Bronchial epithelial cell (primary cell): ENCODE measurements around the gene STAT3. TPM values are rescaled to one million over a fixed set of nuclear protein-coding genes. Genes with fewer than 3 reads are reported as not detected.

ENCODE experiments used
- DNase-seq: peaks from one replicate; pipeline ENCODE4 v3.0.0-alpha.2; 2010; ENCODE audit warnings: low read depth
- FAIRE-seq: peaks from 2 replicates; lab custom pipeline; 2011; peaks lifted over from hg19 to GRCh38; lab: Jason Lieb, UNC
- H3K27me3 ChIP-seq: 2 replicates; pipeline ENCODE4 v1.5.1; 2011; ENCODE audit warnings: low read length; ENCODE audit not compliant: control insufficient read depth, insufficient read depth
- H3K36me3 ChIP-seq: 2 replicates; pipeline ENCODE4 v1.5.1; 2011; ENCODE audit warnings: low read length; ENCODE audit not compliant: control insufficient read depth, insufficient read depth
- H3K4me3 ChIP-seq: 2 replicates; pipeline ENCODE4 v1.5.1; 2011; ENCODE audit warnings: mild to moderate bottlenecking, low read depth, low read length, control low read depth
- total RNA-seq: library from RNA; depleted of rRNA; stranded (reverse); fragments of >200 nt; gene quantifications from 2 replicates; pipeline ENCODE4 v1.2.1, GENCODE V29; 2014
- TF ChIP-seq, protein P1 (sequence below): IDR thresholded peaks from 2 replicates; pipeline ENCODE4 v1.5.1; 2011; ENCODE audit warnings: mild to moderate bottlenecking, moderate library complexity, low read length, control low read depth, inconsistent platforms; ENCODE audit not compliant: insufficient read depth, severe bottlenecking

The STAT3 gene
- total RNA-seq, 1 donor from 2014 or later: 40.0 TPM

DNA sequence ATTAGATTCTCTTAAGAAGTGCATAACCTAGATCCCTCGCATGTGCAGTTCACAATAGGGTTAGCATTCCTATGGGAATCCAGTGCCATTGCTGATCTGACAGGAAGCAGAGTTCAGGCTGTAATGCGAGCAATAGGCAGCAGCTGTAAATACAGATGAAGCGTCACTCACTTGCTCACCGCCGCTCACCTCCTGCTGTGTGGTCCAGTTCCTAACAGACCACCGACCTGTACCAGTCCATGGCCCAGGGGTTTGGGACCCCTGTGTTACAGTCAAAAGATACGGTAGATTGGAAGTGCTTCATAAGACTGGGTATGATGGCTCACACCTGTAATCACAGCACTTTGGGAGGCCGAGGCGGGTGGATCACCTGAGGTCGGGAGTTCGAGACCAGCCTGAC is 97.1 kb downstream of the STAT3 start:
- H3K4me3 ChIP-seq: no peak overlapping the region
- TF ChIP-seq, protein P1, sequence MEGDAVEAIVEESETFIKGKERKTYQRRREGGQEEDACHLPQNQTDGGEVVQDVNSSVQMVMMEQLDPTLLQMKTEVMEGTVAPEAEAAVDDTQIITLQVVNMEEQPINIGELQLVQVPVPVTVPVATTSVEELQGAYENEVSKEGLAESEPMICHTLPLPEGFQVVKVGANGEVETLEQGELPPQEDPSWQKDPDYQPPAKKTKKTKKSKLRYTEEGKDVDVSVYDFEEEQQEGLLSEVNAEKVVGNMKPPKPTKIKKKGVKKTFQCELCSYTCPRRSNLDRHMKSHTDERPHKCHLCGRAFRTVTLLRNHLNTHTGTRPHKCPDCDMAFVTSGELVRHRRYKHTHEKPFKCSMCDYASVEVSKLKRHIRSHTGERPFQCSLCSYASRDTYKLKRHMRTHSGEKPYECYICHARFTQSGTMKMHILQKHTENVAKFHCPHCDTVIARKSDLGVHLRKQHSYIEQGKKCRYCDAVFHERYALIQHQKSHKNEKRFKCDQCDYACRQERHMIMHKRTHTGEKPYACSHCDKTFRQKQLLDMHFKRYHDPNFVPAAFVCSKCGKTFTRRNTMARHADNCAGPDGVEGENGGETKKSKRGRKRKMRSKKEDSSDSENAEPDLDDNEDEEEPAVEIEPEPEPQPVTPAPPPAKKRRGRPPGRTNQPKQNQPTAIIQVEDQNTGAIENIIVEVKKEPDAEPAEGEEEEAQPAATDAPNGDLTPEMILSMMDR: no peak
- DNase-seq (no peak), FAIRE-seq (no peak)
- H3K36me3 ChIP-seq: no peaks in the 10 kb centered on the region
- no peaks in the 10 kb centered on the region for H3K27me3 ChIP-seq

DNA sequence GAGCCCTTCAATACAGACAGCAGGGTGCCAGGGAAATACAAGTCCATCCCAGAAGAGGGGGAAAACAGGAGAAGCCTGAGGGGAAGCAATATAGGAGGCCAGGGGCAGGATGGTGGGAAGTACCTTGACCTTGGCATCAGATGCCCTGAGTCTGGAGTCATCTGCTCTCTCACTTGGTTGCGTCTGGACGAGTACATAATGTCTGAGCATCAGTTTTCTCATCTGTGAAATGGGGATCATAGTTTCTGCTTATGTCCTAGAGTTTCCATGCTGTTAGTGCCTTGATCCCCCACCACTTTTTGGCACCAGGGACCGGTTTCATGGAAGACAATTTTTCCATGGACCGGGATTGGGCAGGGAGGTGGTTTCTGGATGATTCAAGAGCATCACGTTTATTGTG is 97.7 kb downstream of the STAT3 start:
- FAIRE-seq: no peak
- Histone ChIP-seq H3K27me3 (no peaks in the 10 kb centered on the region), H3K36me3 (no peaks in the 10 kb centered on the region), H3K4me3 (no peak overlapping the region)
- no peak for DNase-seq
- TF ChIP-seq, protein P1: no peak

DNA sequence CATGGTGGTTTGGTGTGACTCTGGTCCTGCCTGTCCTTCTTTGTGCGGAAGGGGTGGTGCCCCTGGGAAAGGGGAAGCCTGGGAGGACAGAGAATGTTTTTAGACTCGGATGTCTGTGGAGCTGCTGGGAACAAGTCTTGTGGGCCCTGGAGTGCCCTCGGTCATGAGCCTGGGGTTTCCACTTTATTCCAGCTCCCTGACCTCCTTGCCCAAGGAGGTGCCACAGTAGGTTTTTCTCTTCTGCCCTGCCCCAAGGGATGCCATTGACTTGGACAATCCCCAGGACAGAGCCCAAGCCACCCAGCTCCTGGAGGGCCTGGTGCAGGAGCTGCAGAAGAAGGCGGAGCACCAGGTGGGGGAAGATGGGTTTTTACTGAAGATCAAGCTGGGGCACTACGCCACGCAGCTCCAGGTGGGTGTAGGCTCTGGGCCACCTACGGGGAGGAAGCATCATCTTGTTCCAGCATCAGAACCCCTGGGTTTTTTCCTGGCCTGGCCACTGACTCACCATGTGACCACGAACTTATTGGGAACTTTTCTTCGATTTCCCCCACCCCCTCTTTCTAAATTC is 98.5 kb downstream of the STAT3 start:
- no peaks in the 10 kb centered on the region for H3K27me3 ChIP-seq
- FAIRE-seq (no peak), DNase-seq (no peak)
- TF ChIP-seq, protein P1: no peak
- no peak overlapping the region for H3K4me3 ChIP-seq
- H3K36me3 ChIP-seq: no peaks in the 10 kb centered on the region

DNA sequence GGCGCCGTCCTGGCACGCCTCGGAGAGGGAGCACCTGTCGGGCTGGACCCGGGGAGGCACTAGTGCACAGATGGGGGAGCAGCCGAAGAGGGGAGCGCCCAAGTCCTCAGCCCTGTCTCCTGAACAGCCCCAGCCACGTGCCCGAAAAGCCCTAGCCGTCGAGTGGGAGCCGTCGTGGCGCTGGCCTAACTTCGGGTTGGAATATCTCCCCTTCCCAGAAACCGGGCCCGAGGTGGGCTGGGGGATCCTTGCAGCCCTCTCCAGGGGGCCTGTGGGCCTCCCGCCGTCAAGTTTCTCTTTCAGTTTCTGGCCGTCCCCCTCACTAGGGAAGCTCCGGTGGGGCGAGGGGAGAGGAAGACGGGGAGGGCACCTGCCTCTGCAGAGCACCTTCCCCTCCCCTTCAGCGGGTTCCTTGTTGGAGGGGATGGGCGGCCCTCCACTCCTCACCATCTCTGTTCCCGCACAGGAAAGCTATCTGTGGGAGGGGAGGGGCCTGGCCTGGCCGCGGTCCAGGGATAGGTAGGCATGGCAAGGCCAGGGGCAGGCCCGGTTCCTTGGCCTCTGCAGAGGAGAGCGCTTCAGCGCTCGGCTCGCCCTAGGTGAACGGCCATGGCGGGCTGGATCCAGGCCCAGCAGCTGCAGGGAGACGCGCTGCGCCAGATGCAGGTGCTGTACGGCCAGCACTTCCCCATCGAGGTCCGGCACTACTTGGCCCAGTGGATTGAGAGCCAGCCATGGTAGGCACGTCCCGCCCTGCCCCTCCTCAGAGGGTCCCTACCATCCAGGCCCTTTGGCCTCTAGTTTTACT is 99.2 kb downstream of the STAT3 start:
- DNase-seq (no peak), FAIRE-seq (no peak)
- H3K36me3 ChIP-seq: no peaks in the 10 kb centered on the region
- no peaks in the 10 kb centered on the region for H3K27me3 ChIP-seq
- TF ChIP-seq, protein P1: no peak
- peak overlapping the region; percentile 30 for H3K4me3 ChIP-seq

DNA sequence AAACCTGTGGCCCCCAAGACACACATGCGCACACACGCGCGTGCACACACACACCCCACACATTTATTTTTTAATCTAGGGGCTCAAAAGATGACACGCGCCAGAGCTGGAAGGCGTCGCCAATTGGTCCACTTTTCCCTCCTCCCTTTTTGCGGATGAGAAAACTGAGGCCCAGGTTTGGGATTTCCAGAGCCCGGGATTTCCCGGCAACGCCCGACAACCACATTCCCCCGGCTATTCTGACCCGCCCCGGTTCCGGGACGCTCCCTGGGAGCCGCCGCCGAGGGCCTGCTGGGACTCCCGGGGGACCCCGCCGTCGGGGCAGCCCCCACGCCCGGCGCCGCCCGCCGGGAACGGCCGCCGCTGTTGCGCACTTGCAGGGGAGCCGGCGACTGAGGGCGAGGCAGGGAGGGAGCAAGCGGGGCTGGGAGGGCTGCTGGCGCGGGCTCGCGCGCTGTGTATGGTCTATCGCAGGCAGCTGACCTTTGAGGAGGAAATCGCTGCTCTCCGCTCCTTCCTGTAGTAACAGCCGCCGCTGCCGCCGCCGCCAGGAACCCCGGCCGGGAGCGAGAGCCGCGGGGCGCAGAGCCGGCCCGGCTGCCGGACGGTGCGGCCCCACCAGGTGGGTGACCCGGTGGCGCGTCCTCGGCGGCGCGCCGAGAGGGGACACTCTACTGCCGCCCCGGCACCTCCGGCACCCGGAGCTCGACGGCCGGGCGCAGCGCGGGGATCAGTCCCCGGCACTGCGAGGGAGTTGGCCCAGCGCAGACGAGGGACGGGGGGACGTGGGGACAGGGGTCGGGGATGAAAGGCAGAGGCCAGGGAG is 100.1 kb downstream of the STAT3 start, which contains the start of gene STAT5A:
TSS of gene STAT5A (plus strand) at position 522 of the 826 bp plus-strand sequence. CDS start 914 bp downstream, outside the sequence.
- DNase-seq: peak; percentile 60
- FAIRE-seq: no peak
- H3K27me3 ChIP-seq: no peaks in the 10 kb centered on the region

More for the DNA sequence above, 100.1 kb downstream of the STAT3 start, which contains the start of gene STAT5A:
- peak within 1 kb of the TSS; percentile 30 for H3K4me3 ChIP-seq
- H3K36me3 ChIP-seq: no peaks in the 10 kb centered on the region
- TF ChIP-seq, protein P1: no peak
